ENCODE measurements around the gene FBXO31.

The FBXO31 gene

GRCh38 chr16:87330646-87331045 is 52.9 kb downstream of the FBXO31 start:
- no peak for DNase-seq (ENCODE audit: low read depth in 2 of 3, low spot score in 1 of 3)

- no peak for DNase-seq (ENCODE audit: low read depth in 2 of 3, low spot score in 1 of 3)
These were observed 53.3 kb downstream of the FBXO31 start for GRCh38 chr16:87330257-87330624.

GRCh38 chr16:87329436-87330256 is 53.9 kb downstream of the FBXO31 start:
- no peak for DNase-seq (ENCODE audit: low read depth in 2 of 3, low spot score in 1 of 3)

- DNase-seq (ENCODE audit: low read depth in 2 of 3, low spot score in 1 of 3): no peak
These were observed 54.7 kb downstream of the FBXO31 start for GRCh38 chr16:87328846-87329245.

GRCh38 chr16:87327798-87328495 is 55.6 kb downstream of the FBXO31 start:
- DNase-seq (ENCODE audit: low read depth in 2 of 3, low spot score in 1 of 3): no peak

GRCh38 chr16:87326151-87326571 is 57.4 kb downstream of the FBXO31 start:
- DNase-seq (ENCODE audit: low read depth in 2 of 3, low spot score in 1 of 3): no peak

GRCh38 chr16:87325423-87325858 is 58.1 kb downstream of the FBXO31 start:
- DNase-seq (ENCODE audit: low read depth in 2 of 3, low spot score in 1 of 3): no peak

GRCh38 chr16:87324411-87325275 is 58.9 kb downstream of the FBXO31 start:
- DNase-seq (ENCODE audit: low read depth in 2 of 3, low spot score in 1 of 3): peak in 2 of 3 donors; percentile 13 to 41

- no peak for DNase-seq (ENCODE audit: low read depth in 2 of 3, low spot score in 1 of 3)
These were observed 59.7 kb downstream of the FBXO31 start for GRCh38 chr16:87323727-87324410.

- DNase-seq (ENCODE audit: low read depth in 2 of 3, low spot score in 1 of 3): no peak
These were observed 60.5 kb downstream of the FBXO31 start for GRCh38 chr16:87322833-87323726.

GRCh38 chr16:87322360-87322759 is 61.2 kb downstream of the FBXO31 start:
- no peak for DNase-seq (ENCODE audit: low read depth in 2 of 3, low spot score in 1 of 3)

- no peak for DNase-seq (ENCODE audit: low read depth in 2 of 3, low spot score in 1 of 3)
These were observed 62.1 kb downstream of the FBXO31 start for GRCh38 chr16:87321336-87322107.

- DNase-seq (ENCODE audit: low read depth in 2 of 3, low spot score in 1 of 3): no peak
These were observed 62.9 kb downstream of the FBXO31 start for GRCh38 chr16:87320510-87321227.

- no peak for DNase-seq (ENCODE audit: low read depth in 2 of 3, low spot score in 1 of 3)
These were observed 63.5 kb downstream of the FBXO31 start for GRCh38 chr16:87319997-87320491.

- DNase-seq (ENCODE audit: low read depth in 2 of 3, low spot score in 1 of 3): no peak
These were observed 64.6 kb downstream of the FBXO31 start for GRCh38 chr16:87319011-87319410.

GRCh38 chr16:87317750-87318644 is 65.6 kb downstream of the FBXO31 start:
- peak; percentile 27 to 38 (median 29) for DNase-seq (ENCODE audit: low read depth in 2 of 3, low spot score in 1 of 3)
